GM18909 (cell line): ENCODE measurements around the gene RNF169.
"Not testable (repeated sequence)": the region's sequence is repeated elsewhere in the genome, so short reads cannot be mapped to it uniquely, and the experiment has no call there.

Experiments used
- ATAC-seq: cut with Tn5 transposase; IDR thresholded peaks from one replicate; pipeline ENCODE4 v1.9.1; 2021; ENCODE audit warnings: mild to moderate bottlenecking; ENCODE audit not compliant: unreplicated experiment, poor library complexity

Gene RNF169

DNA sequence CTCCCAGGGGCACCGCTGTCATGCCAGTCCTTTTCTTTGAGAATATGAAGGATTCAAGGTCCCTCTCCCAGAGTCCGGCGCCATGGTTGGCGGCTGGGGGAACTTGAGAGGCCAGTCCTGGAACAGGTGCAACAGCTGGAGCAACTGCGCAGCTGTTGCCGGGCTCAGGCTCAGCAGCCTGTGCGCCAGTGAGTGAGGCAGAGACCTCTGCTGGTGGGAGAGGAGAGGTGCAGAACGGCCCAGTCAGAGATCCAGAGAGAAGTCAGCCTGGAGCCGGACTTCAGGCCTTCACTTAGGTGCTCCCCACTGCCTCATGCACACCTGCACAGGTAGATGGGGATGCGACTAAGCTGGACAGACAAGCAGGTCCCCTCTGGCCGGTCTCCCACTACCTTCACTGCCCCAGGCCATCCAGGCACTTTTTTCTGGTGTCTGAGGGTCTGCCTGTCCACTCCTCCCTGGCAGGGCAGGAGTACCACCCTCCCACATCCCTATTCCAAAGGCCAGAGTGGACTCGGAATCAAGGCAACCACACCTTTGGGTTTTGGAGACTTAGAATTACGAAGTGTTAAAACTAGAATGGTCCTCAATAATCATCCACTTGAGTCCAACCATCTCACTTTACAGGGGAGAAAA is 22.0 kb upstream of the RNF169 start:
- peak; percentile 78 for ATAC-seq

- ATAC-seq, result no peak
Observed at GRCh38 chr11:74729397-74729796, 19.3 kb upstream of the RNF169 start.

DNA sequence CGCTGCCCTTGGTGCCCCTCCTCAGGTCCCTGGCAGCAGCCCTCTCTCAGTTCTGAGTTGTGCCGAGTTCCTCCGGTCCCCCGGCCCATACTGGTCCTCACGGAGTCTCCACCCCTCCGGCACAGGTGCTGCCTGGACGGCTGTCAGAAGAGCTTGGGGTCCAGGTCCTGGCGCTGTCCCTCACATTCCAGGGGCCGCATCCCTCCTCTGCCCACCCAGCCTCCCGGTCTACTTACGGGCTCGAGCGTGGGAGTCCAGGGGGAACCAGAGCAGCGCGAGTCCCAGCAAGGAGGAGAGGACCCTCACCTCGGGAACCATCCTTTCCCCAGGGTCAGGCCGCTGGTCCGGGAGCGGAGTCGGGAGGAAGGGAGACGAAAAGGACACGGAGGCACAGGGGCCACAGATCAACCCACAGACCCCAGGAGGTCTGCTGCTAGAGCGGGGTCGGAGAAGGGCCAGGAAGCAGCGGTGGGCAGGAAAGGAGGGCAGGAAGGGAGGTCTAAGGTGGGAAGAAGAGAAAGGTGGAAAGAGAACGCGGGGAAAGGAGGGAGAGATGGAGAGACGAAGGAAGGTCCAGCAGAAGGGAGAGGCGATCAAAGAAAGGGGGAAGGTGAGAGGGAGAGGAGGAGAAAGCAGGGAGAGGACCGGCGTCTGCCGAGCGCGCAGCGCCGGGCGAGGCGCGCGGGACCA is 17.9 kb upstream of the RNF169 start:
- no peak for ATAC-seq

GRCh38 chr11:74731301-74732094 is 17.2 kb upstream of the RNF169 start, which contains the start of gene CHRDL2:
Gene CHRDL2, minus strand, starts transcription at chr11:74731426. Its CDS starts 538 bp downstream, at chr11:74730888.
- no peak for ATAC-seq

DNA sequence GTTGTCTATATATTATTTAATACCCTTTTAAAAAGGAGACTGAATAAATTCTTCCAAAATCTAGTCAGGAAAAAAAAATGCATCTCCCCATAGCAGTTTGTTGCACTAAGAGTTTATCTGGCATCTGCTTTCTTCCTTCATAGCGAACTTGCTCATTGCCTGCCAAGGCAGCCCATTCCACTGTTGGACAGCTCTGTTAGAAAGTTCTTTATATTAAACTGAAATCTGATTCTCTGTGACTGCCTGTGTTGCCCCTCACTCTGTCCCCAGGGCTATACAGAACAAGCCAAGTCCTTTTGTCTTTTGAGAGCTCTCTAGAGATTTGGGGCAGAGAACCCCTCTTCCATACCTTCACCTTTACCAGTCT is 14.1 kb upstream of the RNF169 start:
- ATAC-seq, result no peak

GRCh38 chr11:74735365-74735928 is 13.2 kb upstream of the RNF169 start:
- ATAC-seq, result no peak

DNA sequence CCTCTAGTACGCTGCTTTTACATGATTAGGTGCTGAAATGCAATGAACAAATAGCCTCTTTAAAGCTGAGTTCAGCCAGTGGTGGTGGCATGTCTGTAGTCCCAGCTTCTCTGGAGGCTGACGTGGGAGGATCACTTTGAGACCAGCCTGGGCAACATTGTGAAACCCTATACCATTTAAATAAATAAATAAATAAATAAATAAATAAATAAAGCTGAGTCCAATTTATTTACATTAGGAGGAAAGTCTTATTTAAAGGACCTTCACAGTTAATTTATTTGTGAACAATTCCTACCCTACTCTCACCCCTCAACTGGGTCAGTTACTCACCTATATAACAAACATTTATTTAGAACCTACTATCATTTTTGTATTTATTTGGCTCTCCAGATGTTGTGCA is 12.6 kb upstream of the RNF169 start:
- ATAC-seq, result no peak

DNA sequence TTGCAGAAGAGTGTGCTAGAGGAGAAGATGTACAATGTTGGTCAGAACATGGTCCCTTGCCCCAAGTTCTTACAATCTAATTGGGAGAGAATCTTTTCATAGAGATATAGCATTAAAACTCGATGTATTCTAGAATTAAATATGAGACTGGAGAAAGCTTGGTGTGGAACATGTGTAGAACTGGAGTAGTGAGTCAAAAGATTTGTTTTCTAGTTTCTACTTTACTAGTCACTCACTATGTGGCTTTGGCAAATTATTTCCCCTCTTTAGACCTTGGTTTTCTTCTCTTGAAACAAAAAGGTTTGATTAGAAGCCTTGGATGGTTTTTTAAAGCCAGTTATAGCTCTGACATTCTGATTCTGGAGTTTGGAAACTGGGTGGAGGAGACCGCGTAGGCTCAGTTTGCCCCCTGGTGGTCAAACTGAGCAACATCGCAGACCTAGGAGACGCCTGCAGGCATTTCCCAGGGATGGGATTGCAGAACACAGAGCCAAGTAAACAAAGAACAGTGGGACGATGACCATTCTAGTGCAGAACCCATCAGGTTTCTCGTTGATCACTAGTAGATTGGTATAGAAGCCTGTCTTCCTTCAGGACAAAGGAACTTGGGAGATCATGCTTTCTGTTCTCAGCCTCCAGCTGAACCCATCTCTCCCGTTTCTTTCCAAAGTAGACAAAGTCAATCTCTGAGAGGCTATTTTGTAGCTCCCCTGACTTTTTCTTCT is 8.9 kb upstream of the RNF169 start:
- no peak for ATAC-seq

DNA sequence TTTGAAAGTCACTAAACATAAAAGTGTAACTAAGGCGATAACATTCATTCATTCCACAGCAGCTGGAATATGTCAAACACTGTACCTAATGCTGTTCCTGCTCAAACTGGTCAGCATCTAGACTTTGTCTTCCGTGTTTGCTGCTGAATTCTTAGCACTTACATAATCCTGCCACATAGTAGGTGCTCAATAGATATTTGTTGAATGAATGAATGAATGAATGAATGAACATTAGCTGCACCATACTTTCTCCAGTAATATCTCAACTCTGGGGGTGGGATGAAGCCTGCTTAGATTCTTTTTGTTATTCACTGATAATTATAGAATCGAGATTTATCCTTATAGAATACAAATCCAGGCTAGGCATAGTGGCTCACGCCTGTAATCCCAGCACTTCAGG is 6.6 kb upstream of the RNF169 start:
- ATAC-seq, result no peak

DNA sequence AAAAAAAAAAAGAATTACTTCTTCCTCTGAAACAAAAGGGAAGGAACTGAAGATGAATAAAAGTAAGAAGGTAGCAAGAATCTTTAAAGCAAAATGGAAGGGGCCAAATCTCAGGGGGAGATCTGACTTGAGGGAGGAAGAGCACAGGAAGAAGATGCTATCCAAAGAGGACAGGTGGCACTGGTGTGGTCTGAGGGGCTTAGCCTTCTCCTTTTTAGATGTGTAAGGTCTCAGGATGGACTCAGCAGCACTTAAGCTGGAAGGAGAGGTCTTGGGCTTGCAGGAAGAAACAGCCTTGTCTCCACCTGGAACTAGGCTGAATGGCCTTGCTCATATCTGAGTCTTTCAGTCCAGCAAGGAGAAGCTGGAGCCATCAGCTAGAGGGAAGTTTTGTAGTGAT is 5.0 kb upstream of the RNF169 start:
- ATAC-seq, result no peak

DNA sequence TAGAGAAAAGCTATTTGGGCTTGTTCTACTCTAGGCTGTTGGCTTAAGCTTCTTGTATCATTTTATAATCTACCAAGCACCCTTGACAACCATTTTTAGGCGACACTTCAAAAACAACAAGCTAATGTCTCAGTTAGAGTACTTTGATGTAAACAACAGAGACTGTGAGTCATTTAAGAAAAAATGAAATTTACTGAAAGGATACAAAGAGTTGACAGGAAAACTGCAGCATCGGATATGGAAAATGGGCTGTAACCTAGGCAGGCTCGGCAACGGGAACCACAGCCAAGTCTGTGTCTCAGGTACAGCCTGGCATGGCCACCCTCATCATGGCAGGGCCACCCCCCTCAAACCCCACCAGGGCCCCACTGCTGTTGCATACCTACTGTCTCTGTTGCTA is 4.4 kb upstream of the RNF169 start:
- ATAC-seq, result no peak

DNA sequence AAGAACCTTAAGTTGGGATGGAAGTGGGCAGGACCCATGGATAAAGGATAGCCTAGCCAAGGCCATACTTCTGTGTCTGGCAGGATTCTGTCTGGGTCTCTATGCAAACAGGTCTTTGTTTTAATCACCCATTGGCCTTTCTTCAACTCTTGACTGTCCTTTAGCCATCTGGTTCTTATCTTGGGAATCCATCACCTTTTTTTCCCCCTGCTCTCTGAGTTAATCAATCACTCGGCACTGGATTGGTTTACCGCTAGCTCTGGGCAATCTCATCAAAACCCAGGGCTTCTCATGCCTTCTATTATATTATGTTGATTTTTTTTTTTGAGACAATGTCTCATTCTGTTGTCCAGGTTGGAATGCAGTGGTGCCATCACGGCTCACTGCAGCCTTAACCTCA is 1.8 kb upstream of the RNF169 start:
- ATAC-seq, result no peak

DNA sequence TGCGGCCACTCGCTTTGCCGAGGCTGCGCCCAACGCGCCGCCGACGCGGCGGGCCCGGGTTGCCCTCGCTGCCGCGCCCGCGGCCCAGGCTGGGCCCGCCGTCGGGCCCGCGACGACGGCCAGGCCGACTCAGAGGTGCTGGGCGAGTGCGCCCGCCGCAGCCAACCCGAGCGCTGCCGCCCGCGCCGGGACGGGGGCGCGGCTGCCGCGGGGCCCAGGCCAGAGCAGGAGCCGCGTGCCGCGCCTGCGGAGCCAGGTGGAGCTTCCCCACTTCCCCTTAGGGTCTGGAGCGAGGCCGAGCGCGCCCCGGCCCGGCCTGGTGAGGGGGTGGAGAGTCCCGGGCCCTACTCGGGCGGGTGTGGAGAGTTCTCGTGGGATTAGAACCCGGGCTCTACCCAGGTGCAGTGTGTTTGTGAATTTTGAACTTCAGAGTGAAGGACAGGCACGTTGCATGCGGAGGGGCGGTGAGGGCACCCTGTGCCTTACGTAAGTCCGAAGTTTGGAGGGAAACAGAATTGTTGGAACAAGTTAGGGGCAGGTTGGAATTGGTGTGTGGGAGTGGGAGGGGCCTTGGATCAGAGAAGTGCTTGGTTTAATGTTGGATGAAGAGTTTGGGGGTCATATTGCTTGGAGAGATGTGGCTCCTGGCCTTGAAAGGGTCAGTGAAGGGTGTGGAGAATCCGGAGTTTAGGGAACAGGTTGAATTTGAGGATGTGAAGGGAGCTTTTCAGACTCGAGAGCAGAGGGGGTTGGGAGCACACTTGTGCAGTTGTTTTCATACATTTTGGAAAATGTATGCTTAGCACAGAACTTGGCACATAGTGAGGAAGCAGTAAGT is 697 bp downstream of the RNF169 start:
- peak; percentile 52 for ATAC-seq

GRCh38 chr11:74749965-74750296 is 1.3 kb downstream of the RNF169 start:
- ATAC-seq, result no peak

DNA sequence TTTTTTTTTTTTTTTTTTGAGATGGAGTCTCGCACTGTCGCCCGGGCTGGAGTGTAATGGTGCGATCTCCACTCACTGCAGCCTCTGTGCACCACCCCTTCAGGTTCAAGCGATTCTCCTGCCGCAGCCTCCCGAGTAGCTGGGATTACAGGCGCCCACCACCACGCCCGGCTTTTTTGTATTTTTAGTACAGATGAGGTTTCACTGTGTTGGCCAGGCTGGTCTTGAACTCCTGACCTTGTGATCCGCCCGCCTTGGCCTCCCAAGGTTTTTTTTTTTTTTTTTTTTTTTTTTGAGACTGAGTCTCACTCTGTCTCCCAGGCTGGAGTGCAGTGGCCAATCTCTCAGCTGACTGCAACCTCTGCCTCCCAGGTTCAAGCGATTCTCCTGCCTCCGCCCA is 1.9 kb downstream of the RNF169 start:
- ATAC-seq, result not testable (repeated sequence)

GRCh38 chr11:74751303-74751702 is 2.7 kb downstream of the RNF169 start:
- no peak for ATAC-seq

DNA sequence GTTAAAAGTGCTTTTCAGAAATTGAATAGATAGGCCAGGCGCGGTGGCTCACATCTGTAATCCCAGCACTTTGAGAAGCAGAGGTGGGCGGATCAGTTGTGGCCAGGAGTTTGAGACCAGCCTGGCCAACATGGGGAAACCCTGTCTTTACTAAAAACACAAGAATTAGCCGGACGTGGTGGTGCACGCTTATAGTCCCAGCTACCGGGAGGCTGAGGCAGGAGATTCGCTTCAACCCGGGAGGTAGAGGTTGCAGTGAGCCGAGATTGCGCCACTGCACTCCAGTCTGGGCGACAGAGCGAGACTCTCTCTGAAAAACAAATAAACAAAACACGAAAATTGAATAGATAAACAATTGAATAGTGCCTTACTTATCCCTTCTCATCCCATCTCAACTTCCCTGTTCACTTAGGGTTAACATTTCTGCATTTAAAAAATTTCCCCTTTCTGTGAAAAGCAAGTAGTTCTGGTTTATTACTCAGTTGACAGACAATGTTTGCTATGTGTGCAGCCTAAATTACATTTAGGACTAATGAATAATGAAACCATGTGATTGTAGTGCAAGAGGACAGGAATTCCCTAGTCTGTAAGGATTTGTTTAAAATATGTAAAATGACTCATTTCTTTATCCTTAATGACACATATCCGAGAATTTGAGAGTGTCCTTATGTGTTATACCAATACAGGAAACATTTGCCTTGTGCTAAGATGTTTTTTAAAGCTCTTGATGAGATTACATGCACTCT is 6.0 kb downstream of the RNF169 start:
- ATAC-seq, result no peak

GRCh38 chr11:74755395-74755995 is 6.8 kb downstream of the RNF169 start:
- no peak for ATAC-seq

DNA sequence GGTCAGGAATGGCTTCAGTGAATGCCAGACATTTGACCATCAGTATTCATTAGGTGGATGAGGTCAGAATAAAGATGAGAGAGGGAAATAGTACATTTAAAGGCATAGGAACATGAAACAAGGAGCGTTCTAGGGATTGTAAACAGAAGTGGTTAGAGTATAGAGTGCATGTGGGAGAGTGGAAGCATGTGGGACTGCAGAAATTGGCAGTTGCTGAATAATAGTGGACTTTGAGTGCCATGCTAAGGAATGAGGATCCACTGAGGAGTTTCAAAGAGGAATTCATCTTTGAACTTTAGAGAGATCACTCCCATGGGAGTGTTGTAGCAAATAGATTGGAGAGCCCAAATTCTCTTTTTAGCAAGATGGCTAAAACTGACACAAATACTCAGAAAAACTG is 7.9 kb downstream of the RNF169 start:
- no peak for ATAC-seq
